Measurements from ENCODE around the gene EPS8L3.
"Not testable (repeated sequence)": the region's sequence is repeated elsewhere in the genome, so short reads cannot be mapped to it uniquely, and the experiment has no call there.

Gene EPS8L3

DNA sequence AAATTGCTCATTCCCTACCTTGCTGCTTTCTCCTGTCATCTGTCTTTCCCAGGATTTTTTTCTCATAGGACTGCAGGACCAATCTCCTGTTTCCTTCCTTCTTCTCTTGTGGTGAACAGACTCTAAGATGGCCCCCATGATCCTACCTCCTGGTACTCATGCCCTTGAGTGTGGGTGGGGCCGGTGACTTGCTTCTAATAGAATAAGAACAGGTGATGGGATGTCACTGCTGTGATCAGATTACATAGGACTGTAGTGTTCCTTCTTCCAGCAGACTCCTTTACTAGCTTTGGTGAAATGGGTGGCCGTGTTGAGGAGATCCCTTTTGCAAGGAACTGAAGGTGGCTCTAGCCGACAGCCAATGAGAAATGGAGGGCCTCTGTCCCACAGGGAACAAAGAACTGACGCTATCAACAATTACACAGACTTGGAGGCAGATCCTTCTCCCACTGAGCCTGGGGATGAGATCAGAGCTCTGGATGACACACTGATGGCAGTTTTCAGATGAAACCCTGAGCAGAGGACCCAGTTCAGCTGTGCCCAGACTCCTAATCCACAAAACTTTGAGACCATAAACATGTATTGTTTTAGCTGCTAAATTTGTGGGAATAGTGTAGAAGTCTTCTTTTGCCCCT lies 30.4 kb downstream of the EPS8L3 start:
- DNase-seq (ENCODE audit: low spot score), result no peak

DNA sequence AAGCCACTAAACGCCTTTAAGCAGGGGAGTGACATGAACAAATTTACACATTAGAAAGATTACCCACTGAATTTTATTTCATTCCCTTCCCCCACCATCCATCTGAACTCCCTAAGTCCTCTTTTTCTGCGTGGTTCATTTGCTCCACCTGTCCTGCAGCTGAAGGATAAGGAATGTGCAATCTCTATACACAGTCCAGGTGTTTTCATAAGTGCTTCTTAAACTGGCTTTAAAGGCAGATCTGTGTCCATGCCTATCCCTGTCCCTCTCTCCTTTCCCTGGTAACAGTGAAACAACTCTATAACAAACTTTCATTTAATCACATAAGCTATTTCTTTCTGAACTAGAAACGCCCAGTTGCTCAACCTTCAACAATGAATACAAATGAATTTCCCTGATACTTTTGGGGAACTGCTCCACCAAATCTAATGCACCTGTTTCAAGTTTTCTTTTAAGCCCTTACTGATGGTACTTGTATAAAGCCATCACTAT lies 31.3 kb downstream of the EPS8L3 start:
- DNase-seq (ENCODE audit: low spot score), result no peak

DNA sequence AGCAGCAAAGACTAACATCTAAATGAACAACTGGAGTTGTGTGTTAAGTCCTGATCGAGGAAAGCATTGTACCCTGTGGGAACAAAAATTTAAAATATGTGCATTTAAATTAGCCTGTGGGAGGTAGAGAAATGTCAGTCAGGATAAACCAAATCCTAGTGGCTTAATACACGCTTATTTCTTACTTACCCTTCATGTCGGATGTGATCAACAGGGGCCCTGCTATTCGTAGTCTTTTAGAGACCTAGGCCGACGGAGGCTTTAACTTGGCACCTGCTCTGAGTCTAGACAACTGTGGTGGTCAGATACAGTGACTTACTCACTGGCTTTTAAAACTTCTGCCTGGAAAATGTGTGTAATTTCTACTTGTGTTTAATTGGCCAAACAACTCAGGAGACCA lies 33.1 kb downstream of the EPS8L3 start:
- DNase-seq (ENCODE audit: low spot score), result no peak

DNA sequence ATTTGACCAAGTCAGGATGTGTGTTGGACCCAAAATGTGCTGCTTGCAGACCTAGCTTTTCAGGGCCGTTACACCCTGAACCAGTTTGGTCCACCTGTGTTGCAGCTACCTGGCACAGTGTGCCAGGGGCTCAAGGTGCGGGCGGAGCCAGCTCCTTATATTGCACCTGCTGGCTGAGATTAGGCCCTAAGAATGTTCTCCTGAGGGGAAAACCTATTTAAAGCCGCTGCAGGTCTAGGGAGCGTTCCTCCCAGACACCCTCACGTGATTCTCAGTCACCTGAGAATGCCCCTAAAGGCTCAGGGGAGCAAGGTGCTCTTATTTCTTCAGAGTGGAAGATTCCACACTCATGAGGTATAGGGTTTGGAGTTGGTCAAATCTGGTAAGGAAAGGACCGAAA lies 34.9 kb downstream of the EPS8L3 start:
- DNase-seq (ENCODE audit: low spot score), result no peak

DNA sequence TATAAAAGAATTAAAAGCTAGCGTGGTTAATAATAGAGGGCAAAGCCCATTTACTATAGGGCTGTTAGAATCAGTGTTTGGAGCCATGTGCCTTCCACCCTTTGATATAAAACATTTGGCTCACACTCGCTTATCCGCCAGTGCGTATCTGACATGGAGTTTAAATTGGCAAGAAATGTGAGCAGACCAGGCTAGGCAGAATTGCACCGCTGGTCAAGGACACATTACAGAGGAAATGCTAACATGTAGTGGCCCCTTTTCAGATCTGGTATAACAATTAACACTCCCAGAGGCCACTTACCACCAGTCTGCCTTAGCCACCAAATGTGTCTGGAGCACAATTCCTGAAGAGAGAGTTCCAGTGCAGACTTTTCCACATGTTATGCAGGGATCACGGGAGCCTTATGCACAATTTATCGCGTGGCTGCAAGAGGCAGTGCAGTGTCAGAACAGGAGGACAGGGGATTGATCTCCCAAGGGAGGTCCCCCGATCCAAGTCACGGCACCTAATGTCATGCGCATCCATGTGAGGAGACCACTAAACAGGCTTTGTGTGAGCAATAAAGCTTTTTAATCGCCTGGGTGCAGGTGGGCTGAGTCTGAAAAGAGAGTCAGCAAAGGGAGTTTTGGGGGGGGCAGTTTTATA lies 36.9 kb downstream of the EPS8L3 start:
- DNase-seq (ENCODE audit: low spot score), result no peak

DNA sequence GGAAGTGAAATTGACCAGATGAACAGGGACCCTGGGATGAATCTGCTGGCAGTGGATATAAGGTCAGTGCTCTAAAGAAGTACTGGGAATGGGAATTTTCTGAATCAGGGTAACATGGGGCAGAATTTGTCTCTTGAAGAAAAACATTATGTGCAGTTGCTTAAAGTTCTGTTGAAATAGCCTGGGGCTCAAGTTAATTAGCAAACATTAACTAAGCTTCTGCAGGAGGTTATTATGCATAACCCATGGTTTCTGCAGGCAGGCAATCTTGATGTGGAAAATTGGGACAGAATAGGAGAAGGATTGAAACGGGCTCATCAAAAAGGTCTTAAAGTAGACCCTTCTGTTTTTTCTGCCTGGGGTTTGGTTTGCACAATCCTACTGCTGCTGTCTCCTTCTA lies 37.7 kb downstream of the EPS8L3 start:
- no peak for DNase-seq (ENCODE audit: low spot score)

DNA sequence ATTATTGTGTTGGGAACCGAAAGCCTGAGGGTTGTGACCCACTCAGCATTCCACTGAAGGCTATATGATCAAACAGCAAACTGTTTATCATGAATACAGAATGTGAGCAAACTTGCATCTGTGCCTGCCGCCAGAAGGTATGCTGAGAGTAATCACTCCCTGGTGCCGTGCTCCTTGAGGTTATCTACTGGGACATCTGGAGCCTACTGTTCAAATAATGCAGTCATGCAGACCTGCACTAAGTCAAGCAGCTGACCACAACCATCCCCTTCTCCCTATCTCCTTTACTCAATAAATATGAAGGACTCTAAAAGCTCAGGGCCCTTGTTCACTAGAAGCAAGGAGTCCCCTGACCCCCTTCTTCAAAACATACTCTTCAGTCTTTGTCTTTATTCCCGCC lies 38.2 kb downstream of the EPS8L3 start:
- no peak for DNase-seq (ENCODE audit: low spot score)

DNA sequence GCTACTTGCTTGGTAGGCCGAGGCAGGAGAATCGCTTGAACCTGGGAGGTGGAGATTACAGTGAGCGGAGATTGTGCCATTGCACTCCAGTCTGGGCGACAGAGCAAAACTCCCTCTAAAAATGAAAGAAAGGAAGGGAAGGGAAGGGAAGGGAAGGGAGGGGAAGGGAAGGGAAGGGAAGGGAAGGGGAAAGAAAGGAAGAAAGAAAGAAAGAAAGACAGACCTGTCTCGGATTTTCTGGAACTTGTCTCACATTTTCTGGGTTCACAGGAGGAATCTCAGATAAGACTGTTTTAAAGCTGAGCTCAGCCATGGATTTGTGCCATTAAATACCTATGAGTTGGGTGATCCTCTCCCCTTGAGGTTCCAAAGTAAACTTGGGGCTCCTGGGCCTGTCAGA lies 38.8 kb downstream of the EPS8L3 start:
- DNase-seq (ENCODE audit: low spot score), result no peak

DNA sequence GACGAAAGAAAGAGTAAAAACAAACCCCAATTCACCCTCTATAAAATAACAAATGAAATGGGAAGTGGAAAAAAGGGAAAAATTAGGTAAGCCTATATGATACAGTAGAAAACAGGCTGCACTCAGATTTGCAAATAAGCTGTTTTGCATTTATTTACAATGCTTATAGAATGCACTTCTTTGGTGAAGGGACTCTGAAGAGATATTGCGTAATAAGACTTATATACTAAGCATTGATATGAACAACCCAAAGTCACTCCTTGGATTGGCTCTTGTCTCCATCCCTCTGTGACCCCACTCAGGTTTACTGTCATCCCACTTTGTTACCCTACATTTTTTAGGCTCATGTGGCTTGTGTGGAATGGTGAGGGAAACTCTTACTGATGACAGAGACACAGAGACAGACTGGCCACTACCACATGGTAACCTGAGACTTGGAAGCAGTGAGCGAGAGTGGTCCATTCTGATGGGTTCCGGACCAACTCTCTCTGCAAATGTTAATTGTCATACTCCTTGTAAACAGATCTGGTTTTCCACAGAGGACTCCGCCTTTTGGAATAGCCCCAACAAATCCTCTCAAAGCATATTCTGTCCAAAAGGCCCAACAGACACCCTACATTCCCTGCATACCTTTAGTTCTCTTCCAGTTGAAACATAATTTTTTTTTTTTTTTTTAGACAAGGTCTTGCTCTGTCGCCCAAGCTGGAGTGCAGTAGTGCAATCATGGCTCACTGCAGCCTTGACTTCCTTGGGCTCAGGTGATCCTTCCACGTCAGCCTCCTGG lies 40.6 kb downstream of the EPS8L3 start:
- no peak for DNase-seq (ENCODE audit: low spot score)

DNA sequence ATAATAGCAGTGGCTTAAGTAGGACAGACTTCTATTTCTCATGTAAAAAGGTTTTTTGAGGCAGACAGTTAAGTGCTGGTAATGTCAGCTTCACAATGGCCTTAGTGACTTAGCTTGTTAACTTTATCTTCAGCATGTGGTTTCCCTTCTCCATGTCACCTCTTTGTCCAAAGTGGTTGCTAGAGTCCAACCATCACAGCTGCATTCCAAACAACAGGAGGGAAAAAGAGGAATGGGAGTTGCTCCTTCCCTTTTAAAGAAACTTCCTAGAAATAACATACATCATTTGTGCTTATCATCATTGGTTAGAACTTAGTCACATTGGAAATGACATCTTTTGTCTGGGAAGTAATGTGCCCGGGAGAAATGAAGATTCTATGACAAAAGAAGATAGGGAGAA lies 41.8 kb downstream of the EPS8L3 start:
- no peak for DNase-seq (ENCODE audit: low spot score)

DNA sequence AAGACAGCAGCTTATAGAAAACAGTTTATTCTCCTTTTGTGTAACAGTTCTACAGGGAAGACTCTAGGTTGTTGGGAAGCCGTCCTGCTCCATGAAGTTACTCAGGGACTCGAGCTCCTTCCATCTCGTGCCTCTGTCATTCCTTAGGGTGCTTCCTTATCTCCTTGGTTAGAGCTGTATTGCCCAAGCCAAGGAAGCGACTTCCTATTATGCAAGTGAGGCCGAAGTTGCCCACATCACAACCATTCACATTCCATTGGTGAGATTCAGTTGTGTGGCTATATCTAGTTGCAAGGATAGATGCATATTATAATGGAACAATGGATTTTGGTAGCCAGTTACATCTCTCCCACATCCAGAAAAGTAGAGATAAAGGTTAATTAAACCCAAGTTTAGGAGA lies 42.7 kb downstream of the EPS8L3 start:
- DNase-seq (ENCODE audit: low spot score), result no peak

DNA sequence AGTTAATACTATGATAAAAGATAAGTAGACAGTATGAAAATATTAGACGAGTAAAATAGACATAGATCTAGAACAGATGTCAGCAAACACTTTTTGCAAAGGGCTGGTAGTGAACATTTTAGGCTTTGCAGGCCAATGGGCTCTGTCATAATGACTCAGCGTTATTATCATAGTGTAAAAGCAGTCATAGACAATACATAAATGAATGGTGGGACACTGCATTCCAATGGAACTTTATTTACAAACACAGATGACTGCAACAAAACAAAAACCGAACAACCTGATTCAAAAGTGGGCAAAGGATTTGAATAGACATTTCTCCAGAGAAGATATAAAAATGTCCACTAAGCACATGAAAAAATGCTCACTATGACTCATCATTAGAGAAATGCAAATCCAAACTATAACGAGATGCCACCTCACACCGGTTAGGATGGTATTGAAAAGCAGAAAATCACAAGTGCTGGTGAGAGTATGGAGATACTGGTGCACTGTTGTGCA lies 44.3 kb downstream of the EPS8L3 start:
- no peak for DNase-seq (ENCODE audit: low spot score)

DNA sequence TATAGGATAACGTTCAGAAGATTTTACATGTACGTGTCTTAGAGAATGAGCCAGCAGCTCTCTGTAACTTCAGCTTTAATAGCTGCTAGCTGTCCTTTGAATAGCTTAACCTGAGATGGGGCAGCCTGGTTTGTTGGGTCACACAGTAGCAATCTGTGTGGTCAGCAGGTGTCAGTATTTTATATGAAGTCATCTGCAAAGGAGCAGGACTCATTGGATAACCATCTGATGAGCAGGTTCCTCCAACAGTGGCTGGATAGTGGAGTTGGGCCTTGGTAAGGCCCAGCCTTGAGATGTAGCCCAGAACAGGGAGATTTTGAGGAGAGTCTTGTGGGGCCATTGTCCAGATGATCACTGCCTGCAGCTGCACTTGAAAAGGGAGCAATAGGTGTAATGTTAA lies 45.2 kb downstream of the EPS8L3 start:
- DNase-seq (ENCODE audit: low spot score), result no peak

DNA sequence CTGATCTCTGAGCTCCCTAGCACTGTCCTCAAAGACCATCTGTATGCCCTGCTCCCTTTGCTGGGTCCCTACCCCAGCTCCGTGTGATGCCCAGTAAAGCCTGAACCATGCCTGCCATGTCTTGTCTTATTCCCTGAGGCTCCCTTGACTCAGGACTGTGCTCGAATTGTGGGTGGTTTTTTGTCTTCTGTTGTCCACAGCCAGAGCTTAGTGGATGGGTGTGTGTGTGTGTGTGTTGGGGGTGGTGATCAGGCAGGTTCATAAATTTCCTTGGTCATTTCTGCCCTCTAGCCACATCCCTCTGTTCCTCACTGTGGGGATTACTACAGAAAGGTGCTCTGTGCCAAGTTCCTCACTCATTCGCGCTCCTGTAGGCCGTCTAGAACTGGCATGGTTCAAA lies 46.0 kb downstream of the EPS8L3 start:
- DNase-seq (ENCODE audit: low spot score), result no peak

DNA sequence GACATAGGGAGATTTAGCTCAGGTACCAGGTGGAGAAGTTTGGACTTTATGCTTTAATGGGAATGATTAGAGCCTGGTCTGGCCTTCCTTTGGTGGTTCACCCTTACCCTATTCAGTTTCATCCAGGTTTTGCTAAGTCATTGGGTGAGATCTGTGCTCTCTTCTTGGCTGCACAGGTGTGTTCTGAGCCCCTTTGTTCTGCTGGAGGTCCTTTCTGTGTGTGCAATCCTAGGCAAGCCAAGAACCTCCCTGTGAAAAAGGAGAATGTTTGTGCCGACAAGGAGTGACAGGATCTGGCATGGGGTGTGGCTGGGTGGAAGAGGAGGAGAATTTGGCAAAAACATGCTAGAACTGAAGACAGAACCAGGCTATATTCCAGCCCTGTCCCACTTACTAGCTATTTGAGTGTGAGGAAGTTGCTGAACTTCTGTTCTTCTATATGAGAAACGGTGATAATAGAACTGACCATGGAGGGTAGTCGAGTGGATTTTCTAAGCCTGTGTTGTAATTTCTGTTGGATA lies 47.1 kb downstream of the EPS8L3 start:
- no peak for DNase-seq (ENCODE audit: low spot score)

DNA sequence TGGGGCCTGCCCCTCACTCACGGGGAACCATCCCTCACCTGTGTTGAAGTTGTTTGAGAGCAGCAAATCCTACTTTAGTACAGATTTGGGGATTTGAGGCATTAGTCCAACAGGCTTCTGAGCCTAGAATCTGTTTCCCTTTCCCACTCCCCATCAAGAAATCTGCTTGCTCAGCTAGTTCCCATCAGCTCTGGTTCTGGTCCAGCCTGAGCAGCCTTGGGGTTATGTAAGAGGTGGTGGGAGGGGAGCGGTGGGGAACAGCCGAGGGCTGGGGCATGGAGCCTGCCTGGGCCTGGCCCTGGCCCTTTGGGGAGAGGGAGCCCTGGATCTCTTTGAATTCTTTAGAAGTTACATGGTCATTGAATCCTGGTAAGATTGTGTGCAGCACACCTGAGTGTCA lies 47.6 kb downstream of the EPS8L3 start:
- no peak for DNase-seq (ENCODE audit: low spot score)

DNA sequence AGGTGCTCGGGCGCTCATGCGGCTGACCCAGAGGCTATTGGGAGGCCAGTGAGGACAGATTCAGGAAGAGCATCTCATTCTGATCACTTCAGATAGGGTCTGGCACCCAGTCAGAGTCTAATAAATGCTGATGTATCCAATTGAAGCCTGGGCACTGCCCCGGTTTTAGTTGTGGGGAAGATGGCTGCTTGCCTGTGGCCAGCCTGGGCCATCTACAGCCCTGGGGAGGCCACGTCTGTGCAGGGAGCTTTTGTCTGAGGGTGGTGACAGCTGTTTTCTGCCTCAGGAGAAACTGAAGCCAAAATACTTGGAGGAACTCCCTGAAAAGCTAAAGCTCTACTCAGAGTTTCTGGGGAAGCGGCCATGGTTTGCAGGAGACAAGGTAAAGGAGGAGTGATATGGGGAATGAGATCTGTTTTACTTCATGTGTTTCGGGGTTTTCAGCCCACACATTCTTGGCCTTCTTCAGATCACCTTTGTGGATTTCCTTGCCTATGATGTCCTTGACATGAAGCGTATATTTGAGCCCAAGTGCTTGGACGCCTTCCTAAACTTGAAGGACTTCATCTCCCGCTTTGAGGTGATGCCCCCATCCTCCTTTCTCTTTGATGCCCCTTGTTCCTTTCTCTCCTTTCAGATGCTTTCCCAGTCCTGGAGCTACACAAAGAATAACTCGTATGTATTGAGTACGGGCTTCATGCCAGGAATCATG lies 48.9 kb downstream of the EPS8L3 start:
- no peak for DNase-seq (ENCODE audit: low spot score)

DNA sequence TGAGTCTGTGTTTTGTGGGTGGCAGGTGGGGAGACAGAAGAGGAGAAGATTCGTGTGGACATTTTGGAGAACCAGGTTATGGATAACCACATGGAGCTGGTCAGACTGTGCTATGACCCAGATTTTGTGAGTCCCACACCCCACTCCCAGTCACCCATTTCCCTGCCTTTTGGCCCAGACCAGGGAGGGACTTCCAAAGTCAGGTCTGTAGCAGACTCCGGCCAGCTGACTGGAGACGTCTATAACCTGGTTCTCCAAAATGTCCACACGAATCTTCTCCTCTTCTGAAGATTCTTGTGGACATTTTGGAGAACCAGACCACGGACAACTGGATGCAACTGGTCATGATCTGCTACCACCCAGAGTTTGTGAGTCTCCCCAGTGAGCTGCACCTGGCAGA lies 50.1 kb downstream of the EPS8L3 start:
- no peak for DNase-seq (ENCODE audit: low spot score)

DNA sequence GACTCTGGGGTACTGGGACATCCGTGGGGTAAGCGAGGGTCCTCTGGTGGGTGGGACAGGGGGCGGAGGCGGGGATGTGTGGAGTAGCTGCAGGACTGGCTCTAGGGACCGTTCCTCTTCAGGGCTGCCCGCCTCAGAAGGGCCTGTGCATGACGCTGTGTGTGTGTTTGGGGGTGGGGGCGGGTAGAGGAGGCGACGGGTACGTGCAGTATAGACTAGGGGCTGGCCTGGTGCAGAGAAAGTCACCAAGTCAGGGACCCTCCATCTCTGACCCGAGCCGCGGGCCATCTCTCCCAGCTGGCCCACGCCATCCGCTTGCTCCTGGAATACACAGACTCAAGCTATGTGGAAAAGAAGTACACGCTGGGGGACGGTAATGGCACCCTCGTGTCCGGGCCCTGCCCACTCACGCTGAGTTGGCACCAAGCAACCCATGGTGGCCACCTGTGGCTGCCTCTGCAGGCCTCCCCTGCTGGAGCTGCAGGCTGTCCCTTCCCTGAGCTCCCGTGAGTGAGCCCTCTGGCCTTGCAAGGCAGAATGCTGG lies 51.3 kb downstream of the EPS8L3 start:
- DNase-seq (ENCODE audit: low spot score), result no peak

DNA sequence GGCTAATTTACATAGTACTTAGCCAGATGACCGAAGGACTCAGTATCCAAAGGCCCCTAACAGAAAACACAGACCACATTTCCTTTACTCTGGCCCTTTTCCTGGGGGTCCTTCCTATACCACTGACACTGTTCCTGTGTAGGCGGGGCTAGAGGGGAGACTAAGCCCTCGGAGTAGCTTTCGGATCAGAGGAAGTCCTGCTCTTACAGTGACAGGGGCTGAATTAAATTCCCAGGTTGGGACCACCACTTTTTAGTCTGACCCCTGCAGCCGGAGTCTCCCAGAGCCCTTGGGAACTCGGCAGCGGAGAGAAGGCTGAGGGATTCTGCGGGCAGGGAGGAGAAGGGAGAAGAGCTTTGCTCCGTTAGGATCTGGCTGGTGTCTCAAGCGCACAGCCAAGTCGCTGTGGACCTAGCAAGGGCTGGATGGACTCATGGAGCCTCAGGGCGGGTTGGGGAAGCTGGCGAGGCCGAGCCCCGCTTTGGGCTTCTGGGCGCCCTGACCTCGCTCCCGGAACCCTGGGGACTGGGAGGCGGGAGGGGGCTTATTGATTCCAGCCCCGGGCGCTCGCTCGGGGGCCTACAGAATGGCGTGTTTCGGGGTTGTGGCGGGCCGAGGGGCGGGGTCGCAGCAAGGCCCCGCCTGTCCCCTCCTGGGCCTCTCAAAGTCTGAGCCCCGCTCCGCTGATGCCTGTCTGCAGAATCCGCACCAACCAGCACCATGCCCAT lies 52.0 kb downstream of the EPS8L3 start, which contains the start of gene GSTM5:
Gene GSTM5, plus strand, starts transcription at position 659 of the 728 bp plus-strand sequence. Its CDS starts 62 bp downstream, at position 721.
- DNase-seq (ENCODE audit: low spot score), result not testable (repeated sequence)

DNA sequence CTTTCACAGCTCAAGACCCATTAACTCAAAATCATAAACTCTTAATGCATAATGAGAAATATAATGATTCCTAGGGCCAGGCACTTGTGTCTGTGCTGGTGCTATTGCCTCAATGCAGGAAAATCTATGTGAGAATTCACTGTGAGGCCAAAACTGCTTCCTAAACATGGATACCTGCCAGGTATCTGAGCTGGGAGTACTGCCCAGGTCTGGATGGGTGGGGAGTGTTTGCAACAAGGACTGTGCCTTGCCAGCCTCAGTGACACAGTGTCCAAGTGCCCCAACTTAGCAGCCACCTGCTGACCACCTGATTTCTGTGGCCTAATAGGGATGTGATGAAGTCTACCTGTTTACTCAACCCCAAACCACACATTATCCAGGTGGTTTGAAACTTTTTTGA lies 53.9 kb downstream of the EPS8L3 start:
- DNase-seq (ENCODE audit: low spot score), result not testable (repeated sequence)
